ENCODE data around the gene AZIN2.

The AZIN2 gene

DNA sequence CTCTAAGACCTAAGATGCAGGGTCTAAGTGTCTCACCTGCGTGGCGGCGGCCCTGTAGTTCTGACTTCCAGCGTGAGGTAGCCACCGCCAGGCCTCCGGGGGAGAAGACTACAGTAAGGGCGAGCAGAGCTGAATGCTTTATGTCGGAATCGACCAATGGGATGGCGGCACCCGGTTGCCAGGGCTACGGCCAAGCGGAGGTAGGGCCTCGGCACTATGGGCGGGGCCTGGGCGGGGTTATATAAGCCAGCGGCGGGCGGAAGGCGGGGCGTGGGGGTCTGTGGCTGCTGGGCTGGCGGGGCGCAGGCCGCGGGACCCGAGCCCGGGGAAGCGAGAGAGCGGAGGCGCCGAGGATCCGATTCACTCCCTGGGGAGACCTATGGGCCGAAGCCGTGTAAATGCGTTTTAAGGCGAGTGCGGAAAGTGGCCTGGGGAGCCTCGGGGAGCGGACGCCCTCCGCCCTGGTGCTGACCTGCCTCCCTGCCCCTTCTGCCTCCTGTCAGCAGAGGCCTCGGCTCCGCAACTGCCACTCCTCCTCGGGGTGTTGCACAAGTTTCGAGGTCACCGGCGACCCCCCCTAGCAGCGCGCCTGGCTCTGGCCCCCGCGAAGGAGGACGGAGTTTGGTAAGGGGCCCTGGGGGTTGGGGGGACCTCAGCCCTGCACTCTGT is at the start of gene AZIN2:
Gene AZIN2 (plus strand): TSS at position 269 of the 669 bp plus-strand sequence. CDS start 1,097 bp downstream, outside the sequence.
- Histone ChIP-seq H3F3A (ENCODE audit: insufficient read depth) (no peaks in the 10 kb centered on the region), H3K36me3 (ENCODE audit: low read length) (no peaks in the 10 kb centered on the region), H3K27me3 (ENCODE audit: low read length) (no peaks in the 10 kb centered on the region), H3K9ac (ENCODE audit: low read length) (no peak within 1 kb of the TSS), H3K9me2 (replicated peaks; ENCODE audit: insufficient read depth, low read length) (no peaks in the 10 kb centered on the region), H3K27ac (ENCODE audit: low read depth, low read length) (no peak within 1 kb of the TSS), H4K20me1 (ENCODE audit: low read depth, low read length) (no peaks in the 10 kb centered on the region), H3K9me3 (ENCODE audit: insufficient read depth, low read length) (no peaks in the 10 kb centered on the region), H3K4me3 (ENCODE audit: insufficient read depth, low read length, poor library complexity, severe bottlenecking) (peak within 1 kb of the TSS; percentile 46), H2AFZ (ENCODE audit: low read depth, low read length, severe bottlenecking) (peak within 1 kb of the TSS; percentile 49), H3K79me2 (ENCODE audit: insufficient read depth, low read length) (no peaks in the 10 kb centered on the region), H3K4me2 (ENCODE audit: low read depth, low read length, poor library complexity, severe bottlenecking) (peak within 1 kb of the TSS; percentile 50)
- TF ChIP-seq, protein P1, sequence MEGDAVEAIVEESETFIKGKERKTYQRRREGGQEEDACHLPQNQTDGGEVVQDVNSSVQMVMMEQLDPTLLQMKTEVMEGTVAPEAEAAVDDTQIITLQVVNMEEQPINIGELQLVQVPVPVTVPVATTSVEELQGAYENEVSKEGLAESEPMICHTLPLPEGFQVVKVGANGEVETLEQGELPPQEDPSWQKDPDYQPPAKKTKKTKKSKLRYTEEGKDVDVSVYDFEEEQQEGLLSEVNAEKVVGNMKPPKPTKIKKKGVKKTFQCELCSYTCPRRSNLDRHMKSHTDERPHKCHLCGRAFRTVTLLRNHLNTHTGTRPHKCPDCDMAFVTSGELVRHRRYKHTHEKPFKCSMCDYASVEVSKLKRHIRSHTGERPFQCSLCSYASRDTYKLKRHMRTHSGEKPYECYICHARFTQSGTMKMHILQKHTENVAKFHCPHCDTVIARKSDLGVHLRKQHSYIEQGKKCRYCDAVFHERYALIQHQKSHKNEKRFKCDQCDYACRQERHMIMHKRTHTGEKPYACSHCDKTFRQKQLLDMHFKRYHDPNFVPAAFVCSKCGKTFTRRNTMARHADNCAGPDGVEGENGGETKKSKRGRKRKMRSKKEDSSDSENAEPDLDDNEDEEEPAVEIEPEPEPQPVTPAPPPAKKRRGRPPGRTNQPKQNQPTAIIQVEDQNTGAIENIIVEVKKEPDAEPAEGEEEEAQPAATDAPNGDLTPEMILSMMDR (IDR thresholded peaks at IDR 0.05; ENCODE audit: insufficient read depth, low read length, poor library complexity, severe bottlenecking) = no peak
- TF ChIP-seq EZH2phosphoT487 (conservative IDR thresholded peaks at IDR 0.05; ENCODE audit: low read length) = no peak

- no peaks in the 10 kb centered on the region for H3F3A ChIP-seq (ENCODE audit: insufficient read depth)
- no peaks in the 10 kb centered on the region for H3K9me2 ChIP-seq (replicated peaks; ENCODE audit: insufficient read depth, low read length)
- H3K27ac ChIP-seq (ENCODE audit: low read depth, low read length) = no peak overlapping the region
- H3K36me3 ChIP-seq (ENCODE audit: low read length) = no peaks in the 10 kb centered on the region
- H4K20me1 ChIP-seq (ENCODE audit: low read depth, low read length) = peaks cover 22% of the 10 kb centered on the region; the same call in 1 of the 2 replicates
- H3K4me2 ChIP-seq (ENCODE audit: low read depth, low read length, poor library complexity, severe bottlenecking) = no peak overlapping the region
- no peak overlapping the region for H2AFZ ChIP-seq (ENCODE audit: low read depth, low read length, severe bottlenecking)
- H3K9me3 ChIP-seq (ENCODE audit: insufficient read depth, low read length) = no peaks in the 10 kb centered on the region
- no peaks in the 10 kb centered on the region for H3K27me3 ChIP-seq (ENCODE audit: low read length)
- peaks cover 100% of the 10 kb centered on the region for H3K79me2 ChIP-seq (ENCODE audit: insufficient read depth, low read length)
- no peak overlapping the region for H3K9ac ChIP-seq (ENCODE audit: low read length)
- TF ChIP-seq, protein P1 (IDR thresholded peaks at IDR 0.05; ENCODE audit: insufficient read depth, low read length, poor library complexity, severe bottlenecking) = no peak
- no peak for TF ChIP-seq EZH2phosphoT487 (conservative IDR thresholded peaks at IDR 0.05; ENCODE audit: low read length)
- no peak overlapping the region for H3K4me3 ChIP-seq (ENCODE audit: insufficient read depth, low read length, poor library complexity, severe bottlenecking)
These were observed 49.4 kb upstream of the AZIN2 start for GRCh38 chr1:33031506-33031905.

DNA sequence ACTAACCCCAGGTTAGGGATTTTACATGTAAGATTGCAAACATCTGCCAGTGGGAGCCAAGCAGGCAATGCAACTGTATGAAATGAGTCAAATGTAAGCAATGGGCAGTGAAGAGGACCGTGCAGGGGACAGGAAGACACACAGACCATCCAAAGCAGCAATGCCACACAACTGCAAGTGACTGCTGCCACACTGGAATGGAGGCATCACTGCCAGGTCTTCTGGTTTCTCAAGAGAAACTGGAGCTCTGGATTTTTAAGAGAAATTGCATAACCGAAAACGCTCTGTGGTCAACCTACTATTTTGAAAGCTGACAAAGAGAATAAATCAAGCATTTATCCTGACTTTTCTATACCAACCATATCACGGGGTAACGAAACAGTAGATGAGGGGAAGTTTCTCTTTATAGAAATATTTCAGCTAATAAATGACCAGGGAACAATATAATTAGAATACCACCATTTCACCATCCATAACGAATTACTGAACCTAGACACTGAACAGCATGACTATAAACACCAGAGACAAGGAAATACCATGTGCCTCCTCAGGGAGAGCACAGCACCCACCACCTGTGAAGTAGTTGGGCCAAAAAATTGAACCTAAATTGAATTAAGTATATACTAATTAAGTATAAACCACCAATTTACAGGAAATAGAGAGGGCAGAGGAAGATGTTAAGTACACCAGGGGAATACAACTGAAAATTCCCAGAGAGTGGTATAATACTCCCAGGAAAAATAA is 48.7 kb upstream of the AZIN2 start:
- Histone ChIP-seq H3F3A (ENCODE audit: insufficient read depth) (0 out of 2 replicates have a peak, but pooled peaks cover 2% of the 10 kb centered on the region), H3K9me2 (replicated peaks; ENCODE audit: insufficient read depth, low read length) (no peaks in the 10 kb centered on the region), H3K79me2 (ENCODE audit: insufficient read depth, low read length) (peaks cover 94% of the 10 kb centered on the region), H3K9me3 (ENCODE audit: insufficient read depth, low read length) (no peaks in the 10 kb centered on the region), H3K27ac (ENCODE audit: low read depth, low read length) (no peak overlapping the region), H4K20me1 (ENCODE audit: low read depth, low read length) (peaks cover 22% of the 10 kb centered on the region; the same call in 1 of the 2 replicates), H3K36me3 (ENCODE audit: low read length) (no peaks in the 10 kb centered on the region), H3K27me3 (ENCODE audit: low read length) (no peaks in the 10 kb centered on the region), H3K9ac (ENCODE audit: low read length) (no peak overlapping the region), H2AFZ (ENCODE audit: low read depth, low read length, severe bottlenecking) (no peak overlapping the region), H3K4me3 (ENCODE audit: insufficient read depth, low read length, poor library complexity, severe bottlenecking) (no peak overlapping the region), H3K4me2 (ENCODE audit: low read depth, low read length, poor library complexity, severe bottlenecking) (peak overlapping the region; percentile 19)
- TF ChIP-seq, protein P1 (IDR thresholded peaks at IDR 0.05; ENCODE audit: insufficient read depth, low read length, poor library complexity, severe bottlenecking) = no peak
- TF ChIP-seq EZH2phosphoT487 (conservative IDR thresholded peaks at IDR 0.05; ENCODE audit: low read length) = no peak

Measured in SU-DHL-6 (cell line).